Measurements from ENCODE around the gene LYAR.
"Not testable (repeated sequence)": the region's sequence is repeated elsewhere in the genome, so short reads cannot be mapped to it uniquely, and the experiment has no call there.

Gene LYAR

GRCh38 chr4:4260185-4260751 lies 29.7 kb downstream of the LYAR start:
- DNase-seq (ENCODE audit: low read depth): peak; percentile 66

- no peak for DNase-seq (ENCODE audit: low read depth)
Measured at GRCh38 chr4:4259484-4260100, 30.4 kb downstream of the LYAR start.

- DNase-seq (ENCODE audit: low read depth): not testable (repeated sequence)
Measured at GRCh38 chr4:4257705-4258104, 32.2 kb downstream of the LYAR start.

- no peak for DNase-seq (ENCODE audit: low read depth)
Measured at GRCh38 chr4:4256799-4257198, 33.2 kb downstream of the LYAR start.

DNA sequence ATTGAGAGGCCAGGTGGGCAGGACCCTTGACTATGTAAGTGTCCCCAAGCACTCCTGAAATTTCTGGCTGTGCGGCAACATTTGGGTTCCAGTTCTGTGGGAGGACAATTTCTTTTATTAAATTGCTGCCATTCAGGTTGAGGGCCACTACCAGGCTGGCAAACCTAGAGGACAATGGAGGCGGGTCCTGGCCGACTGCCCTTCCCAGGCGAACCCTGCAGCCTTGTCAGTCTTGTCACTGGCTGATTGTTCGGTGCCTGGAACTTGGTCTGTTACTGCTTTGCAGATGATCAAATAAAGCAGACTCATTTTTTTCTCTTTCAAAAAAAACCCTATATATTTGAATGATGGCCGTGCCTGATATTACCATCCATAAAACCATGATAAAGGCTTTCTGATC lies 35.3 kb downstream of the LYAR start:
- DNase-seq (ENCODE audit: low read depth): no peak

GRCh38 chr4:4254199-4254598 lies 35.8 kb downstream of the LYAR start:
- DNase-seq (ENCODE audit: low read depth): no peak

- no peak for DNase-seq (ENCODE audit: low read depth)
Measured at GRCh38 chr4:4249866-4250265, 40.1 kb downstream of the LYAR start.

DNA sequence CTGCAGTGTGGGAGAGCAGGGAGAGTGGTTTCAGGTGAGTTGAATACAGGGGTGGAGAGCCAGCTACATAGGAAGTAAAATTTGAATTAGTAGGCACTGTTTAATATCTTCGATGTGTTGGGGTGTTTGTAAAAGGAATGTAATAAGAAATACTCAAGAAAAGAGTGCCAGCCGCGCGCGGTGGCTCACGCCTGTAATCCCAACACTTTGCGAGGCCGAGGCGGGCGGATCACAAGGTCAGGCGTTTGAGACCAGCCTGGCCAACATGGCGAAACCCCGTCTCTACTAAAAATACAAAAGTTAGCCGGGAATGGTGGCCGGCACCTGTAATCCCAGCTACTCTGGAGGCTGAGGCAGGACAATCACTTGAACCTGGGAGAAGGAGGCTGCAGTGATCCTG lies 40.6 kb downstream of the LYAR start:
- not testable (repeated sequence) for DNase-seq (ENCODE audit: low read depth)

DNA sequence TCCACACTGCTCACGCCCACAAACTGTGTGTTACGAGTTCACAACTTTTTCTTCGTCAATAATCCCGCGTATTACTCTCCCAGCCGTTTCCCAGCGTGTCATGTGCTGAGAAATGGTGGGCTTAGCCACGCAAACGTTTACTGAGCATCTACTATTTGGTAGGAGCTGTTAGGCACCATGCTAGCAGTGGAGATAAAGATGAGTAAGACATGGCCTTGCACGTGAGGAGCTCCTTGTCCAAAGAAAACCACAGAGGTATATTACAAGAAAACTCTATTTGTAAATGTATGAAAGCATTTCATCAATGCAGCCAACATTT lies 41.1 kb downstream of the LYAR start:
- peak; percentile 16 for DNase-seq (ENCODE audit: low read depth)

DNA sequence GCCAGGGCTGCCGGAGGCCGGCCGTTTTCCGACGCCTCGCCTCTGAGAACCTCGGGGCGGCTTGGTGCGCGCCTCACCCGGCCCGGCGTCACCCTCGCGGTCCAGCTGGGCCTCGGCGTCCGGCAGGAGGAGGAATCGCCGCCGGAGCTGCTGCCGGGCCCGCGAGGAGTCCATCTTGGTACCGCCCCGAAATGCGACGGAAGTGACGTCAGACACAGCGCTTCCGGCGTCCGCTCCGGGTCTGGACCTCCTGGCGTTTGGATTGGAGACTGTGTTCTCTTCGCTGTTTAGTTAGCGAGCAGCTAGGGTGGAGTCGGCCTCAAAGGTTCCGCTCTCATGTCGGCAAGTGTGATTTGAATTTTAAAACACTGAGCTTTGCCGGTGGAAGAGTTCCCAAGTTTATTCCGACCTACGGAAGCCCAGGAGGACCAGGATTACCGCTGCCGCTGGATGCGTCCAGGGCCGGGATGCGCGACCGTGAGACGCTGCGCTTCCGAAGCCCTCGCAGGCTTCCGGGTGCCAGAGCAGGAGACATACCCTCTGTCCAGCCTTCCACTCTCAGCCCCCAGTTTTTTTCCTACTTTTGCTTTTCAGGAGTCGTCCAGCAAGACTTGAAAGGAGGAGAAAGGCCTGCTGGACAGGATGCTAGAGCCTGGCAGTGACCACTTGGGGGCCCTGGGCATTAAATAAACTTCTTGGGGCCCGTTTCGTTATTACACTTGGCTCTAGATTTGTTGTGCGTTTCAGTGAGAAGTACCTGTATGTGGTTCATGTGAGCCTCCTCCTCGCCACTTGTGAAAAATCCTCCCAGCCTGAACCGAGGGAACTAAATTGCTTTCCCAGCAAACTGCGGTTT lies 41.7 kb downstream of the LYAR start, which contains the start of gene TMEM128:
TMEM128 (minus strand) TSS at position 195 of the 856 bp plus-strand sequence; CDS start at position 174, 21 bp downstream.
- DNase-seq (ENCODE audit: low read depth): peak; percentile 94

GRCh38 chr4:4247696-4248028 lies 42.3 kb downstream of the LYAR start:
- DNase-seq (ENCODE audit: low read depth): peak; percentile 39

GRCh38 chr4:4245172-4245571 lies 44.8 kb downstream of the LYAR start:
- no peak for DNase-seq (ENCODE audit: low read depth)

GRCh38 chr4:4239551-4239950 lies 50.4 kb downstream of the LYAR start:
- not testable (repeated sequence) for DNase-seq (ENCODE audit: low read depth)

GRCh38 chr4:4233610-4234009 lies 56.3 kb downstream of the LYAR start:
- no peak for DNase-seq (ENCODE audit: low read depth)

DNA sequence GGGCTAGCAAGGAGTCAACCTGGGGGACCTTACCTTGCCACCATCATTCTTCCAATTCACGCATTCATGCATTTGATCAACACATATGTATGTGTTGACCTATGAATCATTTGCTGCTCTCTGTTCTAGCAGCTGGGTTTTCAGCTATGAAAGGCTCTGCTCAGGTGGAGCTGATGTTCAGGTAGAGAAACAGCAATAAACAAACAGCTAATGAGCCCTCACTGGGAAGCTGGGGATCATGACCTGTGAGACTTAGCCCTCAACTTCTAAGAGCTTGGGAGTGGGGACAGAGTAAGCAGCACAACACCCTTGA lies 61.6 kb downstream of the LYAR start:
- DNase-seq (ENCODE audit: low read depth): no peak

DNA sequence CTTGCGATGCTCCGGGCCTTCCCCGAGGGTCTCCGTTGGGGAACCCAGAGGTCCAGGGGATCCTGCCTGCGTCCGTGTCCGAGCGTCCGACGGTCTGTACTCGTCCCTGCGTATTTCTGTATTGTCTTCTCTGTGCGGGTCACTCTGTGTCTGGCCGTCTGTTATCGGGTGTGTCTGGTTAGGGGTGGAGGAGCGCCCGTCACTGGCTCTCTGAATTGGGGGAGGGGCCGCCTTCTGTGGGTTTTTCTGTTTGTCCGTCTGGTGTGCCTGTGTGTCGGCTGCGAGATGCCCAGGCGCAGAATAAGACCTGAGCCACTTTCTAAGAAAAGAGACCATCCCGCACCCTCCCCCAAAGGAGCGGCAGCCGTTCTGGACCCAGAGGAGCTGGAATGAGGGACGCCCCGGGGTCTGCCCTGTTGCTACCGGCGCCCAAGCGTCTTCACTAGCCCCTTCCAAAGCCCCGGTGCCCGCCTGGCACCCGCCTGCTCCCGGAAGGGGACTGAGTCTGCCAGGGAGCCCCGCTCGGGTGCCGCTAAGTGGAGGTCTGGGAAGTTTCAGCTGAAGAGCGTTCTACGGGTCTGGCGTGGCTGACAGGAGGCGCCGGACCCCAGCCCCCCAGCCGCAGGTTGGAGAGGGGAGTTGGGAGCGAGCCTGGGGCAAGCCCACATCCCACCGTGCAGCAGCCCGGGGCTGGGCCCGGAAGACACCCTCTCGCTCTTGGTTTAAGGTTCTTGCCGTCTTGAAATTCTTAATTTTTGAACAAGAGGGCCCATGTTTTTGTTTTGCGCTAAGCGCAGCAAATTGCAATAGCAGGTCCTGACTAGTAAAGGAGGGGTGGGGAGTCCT lies 62.2 kb downstream of the LYAR start:
- DNase-seq (ENCODE audit: low read depth): no peak

GRCh38 chr4:4226606-4227438 lies 63.1 kb downstream of the LYAR start, which contains the start of gene OTOP1:
Gene OTOP1, minus strand, starts transcription at chr4:4226929. Its CDS starts 65 bp downstream, at chr4:4226864.
- DNase-seq (ENCODE audit: low read depth): no peak

DNA sequence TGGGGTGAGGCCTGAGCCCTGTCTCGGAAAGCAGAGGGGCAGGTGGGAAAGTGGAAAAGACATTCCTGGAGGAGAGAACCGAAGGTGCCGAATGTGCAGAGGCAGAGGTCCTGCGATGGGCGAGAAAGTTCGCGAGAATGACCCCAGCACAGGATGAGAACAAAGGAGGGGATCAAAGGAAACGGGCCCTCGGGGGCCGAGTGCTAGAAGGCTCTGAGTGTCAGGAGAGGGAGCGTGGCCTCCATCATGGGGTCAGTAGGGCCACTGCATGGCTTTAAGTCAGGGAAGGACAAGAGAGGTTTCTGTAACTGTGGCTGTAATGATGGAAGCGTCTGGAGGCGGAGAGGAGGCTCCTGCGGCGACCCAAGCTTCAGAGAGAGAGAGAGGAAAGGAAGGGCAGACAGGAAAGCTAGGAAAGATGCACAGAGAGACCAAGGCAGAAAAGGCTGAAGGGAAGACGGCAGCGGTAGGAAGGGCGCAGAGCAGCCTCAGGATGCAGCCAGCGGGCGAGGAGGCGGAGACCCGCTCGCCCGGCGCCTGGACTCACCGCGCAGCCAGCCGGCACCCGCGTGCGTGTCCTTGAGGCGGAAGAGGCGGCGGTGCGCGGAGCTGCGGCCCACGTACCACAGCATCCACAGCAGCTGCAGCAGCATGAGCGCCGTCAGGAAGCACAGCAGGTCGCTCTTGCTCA lies 63.9 kb downstream of the LYAR start:
- DNase-seq (ENCODE audit: low read depth): peak; percentile 36
